NCI-H526 treated with DMSO at 0.1 percent for 48 hours (cell line): Measurements from ENCODE around the gene PPP1R1A.

Experiments
- DNase-seq: peaks from one replicate; lab custom pipeline; 2025; lab: John Stamatoyannopoulos, UW

Gene PPP1R1A

GRCh38 chr12:54603173-54603814 is 14.8 kb upstream of the PPP1R1A start:
- peak; percentile 13 for DNase-seq

DNA sequence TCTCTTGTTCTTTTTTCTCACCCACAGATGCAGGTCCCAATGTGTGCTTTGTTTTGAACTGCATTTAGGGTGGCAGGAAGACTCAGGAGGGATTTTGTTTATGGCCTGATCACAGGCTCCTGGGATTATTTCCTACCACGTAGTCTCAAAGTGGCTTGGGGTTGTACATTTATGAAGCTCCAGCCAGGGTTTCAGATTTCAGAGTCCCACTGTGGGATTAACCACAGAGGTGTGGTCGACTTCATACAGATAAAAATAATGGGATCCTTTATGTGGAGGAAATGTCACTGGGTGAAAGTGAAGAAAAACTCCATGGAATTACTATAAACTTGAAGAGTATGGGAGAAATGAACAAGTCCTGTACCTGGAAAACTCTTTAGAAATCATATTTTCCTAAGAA is 14.2 kb upstream of the PPP1R1A start:
- no peak for DNase-seq

GRCh38 chr12:54601841-54602240 is 13.4 kb upstream of the PPP1R1A start:
- no peak for DNase-seq

DNA sequence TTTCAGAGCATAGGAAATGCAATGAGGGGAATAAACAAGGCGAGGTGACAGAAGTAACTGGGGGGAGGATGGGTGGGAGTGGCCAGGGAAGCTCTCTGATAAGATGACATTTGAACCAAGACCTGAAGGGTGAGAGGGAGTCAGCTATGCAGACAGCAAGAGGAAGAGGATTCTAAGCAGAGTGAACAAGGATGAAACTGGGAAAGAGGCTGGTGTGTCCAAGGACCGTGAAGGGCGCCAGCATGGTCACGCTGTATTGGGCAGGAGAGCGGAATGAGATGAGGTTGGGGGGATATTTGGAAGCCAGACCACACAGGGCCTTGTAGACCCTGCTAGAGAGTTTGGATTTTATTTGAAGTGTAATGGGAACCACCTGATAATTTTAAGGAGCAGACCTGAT is 10.5 kb upstream of the PPP1R1A start:
- no peak for DNase-seq

DNA sequence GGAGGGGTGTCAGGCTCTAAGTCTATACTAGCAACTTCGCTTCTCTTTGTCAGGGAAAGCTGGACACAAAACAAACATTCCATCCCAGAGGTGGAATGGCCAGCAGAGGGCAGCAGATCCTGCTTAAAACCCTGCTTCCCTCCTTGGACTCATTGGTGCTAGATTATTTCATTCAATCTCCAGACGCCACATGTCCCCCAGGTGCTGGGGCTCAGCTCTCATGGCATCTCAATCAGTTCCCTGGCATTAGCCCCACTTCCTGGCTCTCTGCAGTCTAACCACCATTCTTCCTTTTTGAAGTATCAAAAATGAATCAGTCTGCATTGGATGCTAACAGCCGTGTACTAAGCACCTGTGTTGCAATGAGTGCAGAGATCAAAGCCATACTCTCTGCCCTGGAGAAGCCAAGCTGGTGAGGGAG is 8.1 kb upstream of the PPP1R1A start:
- no peak for DNase-seq

DNA sequence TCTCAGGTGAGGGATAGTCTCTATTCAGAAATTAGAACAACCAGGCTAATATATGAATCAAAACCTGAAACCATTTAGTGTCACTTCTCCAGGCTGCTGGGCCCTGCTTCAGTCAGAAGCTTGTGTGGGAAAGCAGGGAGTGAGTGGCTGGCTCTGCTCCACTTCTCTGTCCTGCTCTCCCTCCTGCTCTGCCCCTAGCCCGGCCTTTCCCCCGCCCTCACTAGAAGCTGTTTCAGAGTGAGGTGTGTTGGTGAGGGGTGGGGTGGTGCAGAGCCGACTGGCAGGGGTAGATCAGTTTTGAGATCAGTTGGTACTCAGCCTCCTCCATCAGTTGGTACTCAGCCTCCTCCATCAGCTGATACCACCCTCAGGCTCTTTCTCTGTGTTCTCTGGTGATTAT is 7.0 kb upstream of the PPP1R1A start:
- DNase-seq = no peak

GRCh38 chr12:54593725-54594124 is 5.3 kb upstream of the PPP1R1A start:
- DNase-seq = no peak

DNA sequence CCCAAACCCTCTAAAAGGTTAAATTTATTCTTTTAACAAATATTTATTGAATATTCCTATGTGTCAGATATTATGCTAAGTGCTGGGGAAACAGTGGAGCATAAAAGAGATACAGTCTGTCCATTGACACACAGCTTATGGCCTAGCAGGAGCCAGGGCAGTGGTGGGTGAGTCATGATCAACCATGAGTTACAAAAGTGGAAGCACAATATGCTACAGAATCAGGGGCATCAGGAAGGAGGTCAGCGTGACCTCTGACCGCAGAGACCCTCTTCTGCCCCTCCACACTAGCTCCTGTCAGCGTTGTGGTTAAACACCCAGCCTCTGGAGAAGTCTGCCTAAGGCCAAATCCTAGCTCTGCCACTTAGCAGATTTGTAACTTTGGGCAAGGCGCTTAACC is 4.7 kb upstream of the PPP1R1A start:
- no peak for DNase-seq

DNA sequence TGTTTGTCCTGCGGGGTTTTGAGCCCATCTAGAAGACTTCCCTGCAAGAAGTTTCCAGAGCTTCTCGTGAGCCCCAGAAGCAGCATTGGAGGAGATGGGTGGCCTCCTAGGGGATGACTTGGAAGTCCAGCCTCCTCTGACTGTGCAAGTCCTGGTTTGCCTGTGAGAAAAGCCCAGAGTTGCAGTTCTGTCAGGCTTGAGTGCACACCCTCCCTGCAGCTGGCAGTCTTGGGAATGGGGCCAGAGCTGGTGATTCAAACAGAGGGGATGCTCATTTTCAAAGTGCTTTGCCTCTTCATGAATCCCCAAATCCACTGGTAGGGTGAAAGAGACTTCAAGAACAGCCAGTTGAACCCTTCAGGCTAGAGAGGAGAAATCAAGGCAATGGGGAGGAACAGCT is 3.9 kb upstream of the PPP1R1A start:
- no peak for DNase-seq

GRCh38 chr12:54590978-54591591 is 2.6 kb upstream of the PPP1R1A start:
- DNase-seq = no peak

DNA sequence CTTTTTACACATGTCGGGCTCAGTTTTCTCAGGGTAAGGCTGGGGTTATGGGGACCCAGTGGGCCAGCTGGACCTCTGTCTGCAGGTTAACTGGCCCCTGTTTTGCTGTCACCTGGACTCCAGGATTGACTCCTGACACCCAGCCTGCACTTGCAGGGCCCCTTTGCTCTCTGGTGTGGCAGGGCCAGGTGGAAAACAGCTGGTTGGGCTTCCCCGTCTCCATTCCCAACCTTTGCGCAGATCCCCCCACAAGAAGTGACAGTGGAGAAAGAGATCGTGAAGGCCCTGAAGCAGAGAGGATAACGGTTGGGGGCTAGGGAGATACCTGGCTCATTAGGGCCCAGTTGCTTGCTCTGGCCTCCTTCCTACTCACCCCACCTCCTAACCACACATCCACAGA is 1.5 kb upstream of the PPP1R1A start:
- no peak for DNase-seq

DNA sequence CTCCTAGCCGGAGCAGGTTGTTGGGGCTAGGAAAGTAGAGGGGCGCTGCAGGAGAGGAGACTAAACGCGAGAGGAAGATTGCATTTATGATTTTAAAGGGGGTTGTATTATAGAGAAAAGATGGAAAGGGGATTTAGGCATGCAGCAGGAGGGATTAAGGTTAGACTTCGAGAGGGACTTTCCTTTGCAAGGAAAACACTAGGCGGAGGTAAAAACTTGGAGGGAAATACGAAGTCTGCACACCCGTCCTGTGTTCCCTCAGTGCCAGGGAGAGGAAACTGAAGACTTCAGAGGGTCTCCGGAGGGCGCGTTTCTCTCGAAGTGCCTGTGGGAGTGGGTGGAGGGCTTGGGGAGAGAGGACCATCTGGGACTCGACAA is 420 bp upstream of the PPP1R1A start:
- no peak for DNase-seq

DNA sequence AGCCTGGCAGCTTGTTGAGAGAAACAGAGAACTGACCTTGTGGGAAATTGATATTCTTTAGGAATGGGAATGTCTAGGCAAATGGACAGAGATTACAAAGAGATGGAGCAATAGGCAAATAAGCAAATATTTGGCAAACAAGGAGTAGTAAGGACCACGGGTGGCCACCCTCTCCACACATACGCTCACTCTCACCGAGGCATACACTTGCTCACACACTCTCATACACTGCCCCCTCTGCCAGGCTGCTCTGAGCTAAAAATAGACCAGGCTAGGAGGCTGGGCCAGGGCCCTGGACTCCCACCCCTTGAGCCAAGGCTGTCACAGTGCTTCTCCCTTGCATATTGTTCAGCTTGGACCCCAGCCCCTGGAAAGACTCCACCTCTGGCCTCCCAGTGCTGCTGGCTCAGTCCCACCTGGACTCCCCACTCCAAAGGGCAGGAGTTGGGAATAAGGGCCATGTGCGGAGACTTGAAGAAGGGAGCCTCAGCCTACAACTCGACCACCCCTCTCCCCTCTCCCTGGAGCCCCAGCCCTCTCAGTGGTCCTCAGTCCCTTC is 1.1 kb downstream of the PPP1R1A start:
- DNase-seq = peak; percentile 19

GRCh38 chr12:54586620-54587019 is 1.8 kb downstream of the PPP1R1A start:
- DNase-seq = no peak

DNA sequence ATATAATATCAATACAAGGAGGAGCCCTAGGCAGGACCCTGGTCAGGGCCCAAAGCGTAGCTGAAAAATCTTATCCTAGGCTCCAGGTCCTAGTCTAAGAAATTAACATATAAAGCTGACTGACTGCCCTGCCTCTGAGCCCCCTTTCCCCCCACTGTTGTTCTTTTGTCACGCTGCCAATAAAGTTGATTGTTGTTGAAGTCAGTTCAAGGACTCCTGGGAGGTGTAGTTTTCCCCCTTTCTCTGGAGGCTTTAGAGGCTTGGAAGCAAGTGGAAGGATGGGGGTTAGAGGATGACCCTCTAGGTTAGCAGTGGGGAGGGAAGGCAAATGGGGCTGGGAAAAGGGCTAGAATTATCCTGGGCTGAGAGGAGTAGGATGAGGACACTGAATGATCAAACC is 3.2 kb downstream of the PPP1R1A start:
- no peak for DNase-seq

DNA sequence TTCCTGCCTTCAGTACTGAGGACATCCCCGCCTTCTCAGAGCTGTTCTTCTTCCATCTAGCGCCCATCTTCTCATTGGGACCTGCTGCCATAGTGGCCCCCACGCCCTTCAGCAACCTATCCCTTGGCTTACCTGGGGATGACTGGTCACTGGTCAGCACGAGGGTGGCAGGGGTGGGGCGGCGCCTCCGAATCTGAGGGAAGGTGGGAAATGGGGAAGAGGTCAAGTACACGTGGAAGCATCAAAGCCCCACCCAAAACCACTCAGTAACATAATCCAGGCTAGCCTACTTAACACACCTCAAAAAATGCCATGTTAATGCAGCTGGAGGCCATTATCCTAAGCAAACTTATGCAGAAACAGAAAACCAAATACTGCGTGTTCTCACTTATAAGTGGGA is 4.3 kb downstream of the PPP1R1A start:
- DNase-seq = no peak

DNA sequence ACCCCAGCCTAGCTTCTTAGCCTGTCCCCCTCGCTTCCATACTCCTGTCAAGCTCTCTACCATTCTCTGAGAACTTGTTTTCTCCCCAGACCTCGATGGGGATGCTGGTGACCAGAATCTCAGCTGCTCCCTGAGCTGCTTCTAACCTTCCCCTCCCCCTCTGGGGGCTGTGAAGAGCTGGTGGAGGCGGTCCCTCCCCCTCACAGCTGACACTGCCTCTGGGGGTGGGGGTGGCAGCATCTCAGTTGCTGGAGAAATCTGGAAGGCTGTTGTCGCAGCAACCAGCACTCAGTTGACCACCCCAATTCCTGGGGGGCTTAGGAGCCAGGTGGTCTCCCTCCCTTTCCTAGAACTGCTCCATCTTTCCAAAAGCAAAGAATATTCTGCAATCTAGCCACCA is 4.7 kb downstream of the PPP1R1A start:
- no peak for DNase-seq

GRCh38 chr12:54581412-54581811 is 7.0 kb downstream of the PPP1R1A start:
- no peak for DNase-seq

DNA sequence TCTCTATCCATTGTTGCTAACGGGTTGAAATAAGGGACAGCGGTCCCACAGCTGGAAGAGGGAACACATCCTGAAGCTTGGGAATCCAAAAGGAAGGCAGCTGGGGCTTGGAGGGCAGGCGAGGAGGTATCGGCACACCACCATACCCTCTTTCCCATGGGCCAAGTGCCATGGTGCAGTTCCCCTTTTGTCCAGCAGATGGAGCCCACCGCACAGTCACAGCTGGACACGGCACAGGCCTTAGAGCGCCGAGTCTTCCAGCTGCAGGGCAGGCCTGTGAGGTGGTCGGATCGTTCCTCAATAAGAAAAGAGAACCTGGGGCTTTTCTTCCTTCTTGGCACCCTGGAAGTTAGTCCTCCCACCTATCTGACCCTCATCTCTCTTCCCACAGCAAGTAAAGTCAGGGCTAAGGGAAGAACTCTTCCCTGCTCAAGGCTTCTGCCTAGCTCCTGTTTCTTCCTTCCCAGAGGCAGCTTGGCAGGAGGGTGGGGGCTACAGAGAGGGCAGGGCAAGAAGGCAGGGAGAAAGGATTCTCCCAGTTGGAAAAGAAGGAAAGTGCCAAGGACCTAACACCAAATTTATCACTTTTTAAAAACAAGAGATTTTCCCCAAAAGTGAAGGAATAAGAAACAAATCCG is 8.6 kb downstream of the PPP1R1A start:
- peak; percentile 20 for DNase-seq

- no peak for DNase-seq
Observed at GRCh38 chr12:54579258-54579657, 9.2 kb downstream of the PPP1R1A start.

DNA sequence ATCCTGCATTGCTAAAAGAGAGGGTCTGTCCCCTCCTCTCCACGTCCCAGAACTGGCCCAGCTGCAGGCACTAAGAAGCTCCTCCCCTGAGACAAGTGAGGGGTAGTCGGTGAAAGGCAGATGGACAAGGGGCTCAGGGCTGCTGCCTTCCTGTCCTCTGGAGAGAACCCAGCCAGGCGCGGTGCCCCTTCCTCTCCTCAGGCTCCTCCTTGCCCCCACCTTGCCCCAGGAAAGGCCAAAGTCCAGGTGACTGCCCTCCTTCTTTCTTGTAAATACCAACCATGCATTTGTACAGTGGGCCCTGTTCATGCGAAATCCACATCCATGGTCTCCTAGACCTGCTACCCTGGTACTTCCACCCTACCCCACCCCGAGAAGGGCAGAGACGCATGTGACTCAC is 9.7 kb downstream of the PPP1R1A start:
- no peak for DNase-seq

- no peak for DNase-seq
Observed at GRCh38 chr12:54572881-54573280, 15.6 kb downstream of the PPP1R1A start.
